Breast epithelium (tissue), 3 donors: ENCODE results near the gene GABRR2.

Experiments used
- POLR2A ChIP-seq: fragments of 450-650 bp; IDR thresholded peaks from one replicate; pipeline ENCODE4 v1.6.1; 2016; ENCODE audit warnings: antibody characterized with exemption, mild to moderate bottlenecking, moderate library complexity
- TF ChIP-seq, protein P1 (sequence below), 3 donors: fragments of 450-650 bp; IDR thresholded peaks; one replicate each; pipeline ENCODE4 v1.5.1; 2016 to 2017; ENCODE audit warnings: antibody characterized with exemption in 3 of 3, mild to moderate bottlenecking in 3 of 3, moderate library complexity in 3 of 3

GRCh38 chr6:89208551-89208950 lies 106.5 kb downstream of the GABRR2 start:
- TF ChIP-seq, protein P1, sequence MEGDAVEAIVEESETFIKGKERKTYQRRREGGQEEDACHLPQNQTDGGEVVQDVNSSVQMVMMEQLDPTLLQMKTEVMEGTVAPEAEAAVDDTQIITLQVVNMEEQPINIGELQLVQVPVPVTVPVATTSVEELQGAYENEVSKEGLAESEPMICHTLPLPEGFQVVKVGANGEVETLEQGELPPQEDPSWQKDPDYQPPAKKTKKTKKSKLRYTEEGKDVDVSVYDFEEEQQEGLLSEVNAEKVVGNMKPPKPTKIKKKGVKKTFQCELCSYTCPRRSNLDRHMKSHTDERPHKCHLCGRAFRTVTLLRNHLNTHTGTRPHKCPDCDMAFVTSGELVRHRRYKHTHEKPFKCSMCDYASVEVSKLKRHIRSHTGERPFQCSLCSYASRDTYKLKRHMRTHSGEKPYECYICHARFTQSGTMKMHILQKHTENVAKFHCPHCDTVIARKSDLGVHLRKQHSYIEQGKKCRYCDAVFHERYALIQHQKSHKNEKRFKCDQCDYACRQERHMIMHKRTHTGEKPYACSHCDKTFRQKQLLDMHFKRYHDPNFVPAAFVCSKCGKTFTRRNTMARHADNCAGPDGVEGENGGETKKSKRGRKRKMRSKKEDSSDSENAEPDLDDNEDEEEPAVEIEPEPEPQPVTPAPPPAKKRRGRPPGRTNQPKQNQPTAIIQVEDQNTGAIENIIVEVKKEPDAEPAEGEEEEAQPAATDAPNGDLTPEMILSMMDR (IDR thresholded peaks at IDR 0.05), result no peak
- TF ChIP-seq POLR2A, result no peak
